NCI-H2196 treated with DMSO at 0.1 percent for 48 hours (cell line): ENCODE measurements around the gene PGM3.
"Not testable (repeated sequence)": the region's sequence is repeated elsewhere in the genome, so short reads cannot be mapped to it uniquely, and the experiment has no call there.

Experiments used
- DNase-seq: peaks from one replicate; lab custom pipeline; 2025; ENCODE audit not compliant: unreplicated experiment; lab: John Stamatoyannopoulos, UW

The PGM3 gene

DNA sequence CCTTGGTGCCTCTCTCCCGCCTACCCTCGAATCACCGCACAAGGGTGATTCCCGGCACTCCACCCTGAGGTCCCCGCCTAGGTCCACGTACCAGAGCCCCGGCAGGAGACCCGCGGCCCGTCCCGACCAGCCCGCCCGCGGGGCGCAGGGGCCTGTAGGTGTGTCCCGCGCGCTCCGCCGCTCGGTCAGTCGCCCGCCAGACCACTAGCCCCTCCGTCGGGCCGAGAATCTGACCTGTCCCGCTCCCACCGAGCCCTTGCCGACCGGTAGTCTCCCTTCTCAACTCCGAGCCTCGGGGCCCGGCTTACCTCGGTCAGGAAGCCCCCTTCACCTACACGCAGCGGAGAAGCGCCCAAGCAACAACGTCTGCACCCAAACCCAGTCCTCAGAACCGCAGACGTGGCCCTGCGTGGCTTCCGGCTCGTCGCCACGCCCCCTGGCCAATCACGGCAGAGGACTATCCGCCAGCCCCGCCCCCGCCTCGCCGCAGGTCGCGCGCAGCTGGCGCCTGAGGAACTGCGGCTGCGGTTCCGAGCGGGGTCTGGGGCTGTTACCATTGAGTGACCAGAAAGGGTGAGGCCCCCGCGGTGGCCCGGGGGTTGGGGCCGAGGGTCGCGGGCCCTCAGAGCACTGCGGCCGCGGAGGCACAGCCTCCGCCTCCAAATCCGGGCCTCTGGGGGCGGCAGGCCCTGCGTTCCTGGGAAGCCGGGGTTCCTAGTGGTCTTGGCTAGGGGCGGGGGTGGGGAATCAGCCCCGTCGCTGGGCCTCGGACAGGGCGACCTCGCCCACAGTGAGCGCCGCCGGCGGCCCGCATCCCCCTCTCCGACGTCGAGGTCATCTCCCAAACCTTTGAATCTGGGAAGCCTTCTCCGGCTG lies at the start of gene PGM3, which contains the start of gene RWDD2A:
Gene PGM3 (minus strand): TSS at position 395 of the 876 bp plus-strand sequence. CDS start 2,253 bp downstream, outside the sequence.
Gene RWDD2A (plus strand): TSS at position 487 of the 876 bp plus-strand sequence. CDS start 1,095 bp downstream, outside the sequence.
- DNase-seq, result peak; percentile 65

- no peak for DNase-seq
Measured at GRCh38 chr6:83231146-83231545, 38.1 kb upstream of the PGM3 start.

DNA sequence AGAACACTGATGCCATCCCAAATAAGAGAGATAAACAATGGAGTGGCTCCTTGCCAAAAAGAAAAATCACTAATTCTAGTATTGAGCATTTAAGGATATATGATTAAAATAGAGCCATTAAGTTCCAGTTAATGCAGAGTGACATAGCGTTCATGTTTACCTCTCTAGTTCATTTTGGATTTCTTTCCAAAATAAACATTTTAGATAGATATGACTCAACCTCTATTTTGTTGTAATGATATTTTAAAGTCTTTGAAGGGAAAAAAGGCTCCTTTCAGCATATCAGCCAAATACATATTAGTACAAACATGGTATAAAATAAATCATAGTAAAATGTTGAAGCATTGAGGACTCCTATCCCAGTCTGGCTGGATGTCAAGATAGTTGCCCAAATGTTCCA lies 33.5 kb upstream of the PGM3 start:
- DNase-seq, result no peak

- DNase-seq, result no peak
Measured at GRCh38 chr6:83221889-83222479, 28.9 kb upstream of the PGM3 start.

DNA sequence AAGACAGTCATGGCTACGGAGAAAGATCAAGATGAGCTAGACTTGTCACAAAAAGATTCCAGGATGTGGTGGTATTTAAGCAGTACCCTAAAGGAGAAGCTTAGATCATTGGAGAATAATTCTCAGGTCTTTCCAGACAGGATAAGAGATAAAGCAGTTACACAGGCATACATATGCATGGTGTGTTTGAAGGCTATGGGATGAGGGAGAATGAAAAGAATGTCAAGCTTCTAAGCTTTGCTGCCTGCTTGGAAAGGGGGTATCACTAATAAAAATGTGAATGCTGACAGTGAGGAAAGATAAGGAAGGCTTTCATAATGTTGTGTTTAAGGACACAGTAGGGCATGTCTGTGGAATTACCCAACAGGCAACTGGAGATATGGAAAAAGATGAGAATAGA lies 28.2 kb upstream of the PGM3 start:
- DNase-seq, result no peak

- DNase-seq, result no peak
Measured at GRCh38 chr6:83220121-83220520, 27.1 kb upstream of the PGM3 start.

GRCh38 chr6:83218646-83219045 lies 25.6 kb upstream of the PGM3 start:
- no peak for DNase-seq

- DNase-seq, result no peak
Measured at GRCh38 chr6:83216806-83217205, 23.7 kb upstream of the PGM3 start.

DNA sequence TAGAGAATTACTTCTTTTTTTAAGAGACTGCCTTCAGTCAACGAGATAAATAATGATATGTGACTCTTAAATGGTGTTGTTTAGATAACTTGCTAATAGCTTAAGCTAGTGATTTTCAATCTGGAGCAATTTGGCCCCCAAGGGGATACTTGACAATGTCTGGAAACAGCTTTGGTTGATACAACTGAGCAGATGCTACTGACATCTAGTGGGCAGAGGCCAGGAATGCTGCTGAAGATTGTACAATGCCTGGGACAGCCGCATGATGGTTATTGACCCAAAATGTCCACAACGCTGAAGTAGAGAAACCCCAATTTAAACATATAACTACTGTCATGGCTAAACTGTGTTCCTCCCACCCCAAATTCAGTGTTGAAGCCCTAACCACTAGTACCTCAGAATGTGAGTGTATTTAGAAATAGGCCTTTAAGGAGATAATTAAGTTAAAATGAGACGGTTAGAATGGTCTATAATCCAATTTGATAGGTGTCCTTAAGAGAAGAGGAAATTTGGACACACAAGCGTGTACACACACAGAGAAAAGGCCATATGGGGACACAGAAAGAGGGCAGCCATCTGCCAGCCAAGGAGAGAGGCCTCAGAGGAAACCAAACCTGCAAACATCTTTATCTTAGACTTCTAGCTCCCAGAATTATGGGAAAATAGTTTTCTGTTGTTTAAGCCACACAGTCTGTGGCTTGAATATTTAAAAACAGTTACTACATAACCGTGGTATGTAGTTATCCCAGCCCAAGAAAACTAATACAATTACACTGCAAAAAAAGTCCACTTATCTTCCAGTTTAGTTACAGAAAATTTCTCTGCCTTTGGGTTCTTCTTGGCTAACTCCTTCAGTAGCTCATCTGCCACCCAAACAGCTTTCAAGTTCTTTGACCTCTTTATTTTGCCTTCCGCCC lies 22.3 kb upstream of the PGM3 start:
- peak; percentile 38 for DNase-seq

DNA sequence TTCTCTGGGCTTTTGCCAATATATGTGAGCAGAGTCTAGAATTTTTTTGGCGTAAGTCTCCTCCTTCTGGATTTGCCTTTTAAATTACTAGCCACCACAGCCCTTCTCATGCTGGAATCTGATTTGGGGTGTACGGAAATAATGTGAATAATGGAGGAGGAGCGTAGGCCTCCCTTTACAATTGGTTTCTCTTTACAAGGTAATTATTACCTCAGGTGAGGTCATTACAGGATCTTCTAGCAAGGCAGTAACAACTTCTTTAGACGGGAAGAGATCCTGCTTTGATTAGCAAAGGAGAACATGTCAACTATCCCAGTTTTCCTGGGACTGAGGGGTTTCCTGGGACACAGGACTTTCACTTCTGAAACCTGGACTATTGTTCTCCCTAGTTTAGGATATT lies 9.0 kb upstream of the PGM3 start:
- no peak for DNase-seq

- DNase-seq, result no peak
Measured at GRCh38 chr6:83199863-83200225, 6.8 kb upstream of the PGM3 start.

DNA sequence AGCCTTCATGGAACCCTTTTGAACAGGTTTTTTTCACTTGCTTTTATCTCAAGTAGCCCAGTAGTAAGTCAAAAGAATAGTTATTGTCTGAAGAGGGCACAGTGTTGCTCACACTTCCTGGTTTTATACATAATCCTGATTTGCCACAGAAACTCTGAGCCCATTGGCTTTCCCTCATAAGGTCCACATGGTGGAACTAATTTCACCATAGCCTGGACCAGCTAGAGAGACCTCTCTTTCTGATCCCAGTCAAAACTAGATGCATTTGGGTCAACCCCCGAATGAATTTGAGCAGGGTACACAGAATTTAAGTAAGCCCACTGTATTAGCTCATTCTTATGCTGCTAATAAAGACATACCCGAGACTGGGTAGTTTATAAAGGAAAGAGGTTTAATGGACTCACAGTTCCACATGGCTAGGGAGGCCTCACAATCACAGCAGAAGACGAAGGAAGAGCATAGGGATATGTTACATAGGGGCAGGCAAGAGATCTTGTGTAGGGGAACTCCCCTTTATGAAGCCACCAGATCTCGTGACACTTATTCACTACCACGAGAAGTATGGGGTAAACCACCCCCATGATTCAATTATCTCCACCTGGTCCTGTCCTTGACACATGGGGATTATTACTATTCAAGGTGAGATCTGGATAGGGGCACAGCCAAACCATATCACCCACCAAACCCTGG lies 6.3 kb upstream of the PGM3 start:
- DNase-seq, result no peak

- DNase-seq, result no peak
Measured at GRCh38 chr6:83198486-83199172, 5.6 kb upstream of the PGM3 start.

GRCh38 chr6:83193747-83194566 lies 892 bp upstream of the PGM3 start:
- DNase-seq, result no peak

- no peak for DNase-seq
Measured at GRCh38 chr6:83192456-83192855, 609 bp downstream of the PGM3 start.

- not testable (repeated sequence) for DNase-seq
Measured at GRCh38 chr6:83191974-83192373, 1.1 kb downstream of the PGM3 start.

- no peak for DNase-seq
Measured at GRCh38 chr6:83190626-83191025, 2.4 kb downstream of the PGM3 start.

DNA sequence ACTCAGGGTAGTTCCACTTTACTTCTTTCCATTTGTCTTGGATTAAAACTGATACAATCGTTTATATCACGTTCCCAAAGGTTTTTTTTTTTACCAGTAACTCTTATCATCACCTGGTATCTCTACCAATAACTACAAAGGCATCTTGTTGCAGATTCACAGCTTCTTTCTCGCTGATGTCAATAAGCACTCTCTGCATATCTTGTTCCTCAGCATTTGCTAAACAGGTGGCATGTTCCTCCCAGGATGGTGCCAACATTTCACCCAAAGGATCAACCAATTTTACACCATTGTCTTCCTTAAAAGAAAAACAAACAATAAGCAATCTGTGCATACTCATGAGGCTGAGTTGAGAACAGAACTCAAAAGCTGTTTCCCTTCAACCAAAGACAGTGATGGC lies 4.6 kb downstream of the PGM3 start:
- DNase-seq, result no peak

- no peak for DNase-seq
Measured at GRCh38 chr6:83185096-83185495, 8.0 kb downstream of the PGM3 start.
